ENCODE results near the gene TSG101. TPM values are rescaled to one million over a fixed set of nuclear protein-coding genes. Genes with fewer than 3 reads are reported as not detected.

The TSG101 gene
- total RNA-seq, 2 experiments from 2014 or later: 34.0 to 37.4 TPM

GRCh38 chr11:18498039-18498438 is 28.7 kb downstream of the TSG101 start:
- Mint-ChIP-seq H3K27me3 (no peaks in the 10 kb centered on the region), H3K4me3 (no peak overlapping the region), H3K4me1 (ENCODE audit: low read depth) (no peaks in the 10 kb centered on the region), H3K9me3 (no peaks in the 10 kb centered on the region), H3K36me3 (ENCODE audit: low read depth) (peaks cover 34% of the 10 kb centered on the region), H3K27ac (no peak overlapping the region)
- CTCF ChIA-PET: no interaction called here
- ATAC-seq (no peak), DNase-seq (no peak)
- intact Hi-C loops (cut with micrococcal nuclease): no loop called here
- no peak for TF ChIP-seq CTCF (IDR thresholded peaks at IDR 0.05)
- POLR2A ChIA-PET: no interaction called here

- no peak for TF ChIP-seq CTCF (IDR thresholded peaks at IDR 0.05)
- ChIA-PET POLR2A (no interaction called here), CTCF (no interaction called here)
- H3K9me3 Mint-ChIP-seq: no peaks in the 10 kb centered on the region
- no peak for ATAC-seq
- no peak overlapping the region for H3K4me3 Mint-ChIP-seq
- no peak for DNase-seq
- H3K4me1 Mint-ChIP-seq (ENCODE audit: low read depth): peaks cover 3% of the 10 kb centered on the region
- intact Hi-C loops (cut with micrococcal nuclease): no loop called here
- H3K27me3 Mint-ChIP-seq: no peaks in the 10 kb centered on the region
- peaks cover 24% of the 10 kb centered on the region for H3K36me3 Mint-ChIP-seq (ENCODE audit: low read depth)
- no peak overlapping the region for H3K27ac Mint-ChIP-seq
These were observed 31.0 kb downstream of the TSG101 start for GRCh38 chr11:18495703-18496102.

GRCh38 chr11:18495271-18495670 is 31.5 kb downstream of the TSG101 start:
- no peak for TF ChIP-seq CTCF (IDR thresholded peaks at IDR 0.05)
- peaks cover 3% of the 10 kb centered on the region for H3K4me1 Mint-ChIP-seq (ENCODE audit: low read depth)
- no peak overlapping the region for H3K4me3 Mint-ChIP-seq
- ChIA-PET CTCF (interaction anchor here (1.4 kb wide), 1 partner anchor 269 kb away, joined by 3 read pairs; no protein-coding TSS in a partner anchor), POLR2A (no interaction called here)
- no peaks in the 10 kb centered on the region for H3K9me3 Mint-ChIP-seq
- DNase-seq (no peak), ATAC-seq (no peak)
- peaks cover 28% of the 10 kb centered on the region for H3K36me3 Mint-ChIP-seq (ENCODE audit: low read depth)
- H3K27me3 Mint-ChIP-seq: no peaks in the 10 kb centered on the region
- no peak overlapping the region for H3K27ac Mint-ChIP-seq
- intact Hi-C loops (cut with micrococcal nuclease): no loop called here

GRCh38 chr11:18493310-18493709 is 33.4 kb downstream of the TSG101 start:
- ATAC-seq: no peak
- CTCF ChIA-PET: interaction anchor here (1.2 to 1.5 kb wide), 3 partner anchors 17 to 234 kb away, joined by 3 to 5 read pairs (median 4); no protein-coding TSS in a partner anchor
- Mint-ChIP-seq H3K4me3 (no peak overlapping the region), H3K36me3 (ENCODE audit: low read depth) (peaks cover 31% of the 10 kb centered on the region), H3K9me3 (no peaks in the 10 kb centered on the region), H3K27ac (no peak overlapping the region), H3K4me1 (ENCODE audit: low read depth) (peaks cover 5% of the 10 kb centered on the region), H3K27me3 (no peaks in the 10 kb centered on the region)
- TF ChIP-seq CTCF (IDR thresholded peaks at IDR 0.05): no peak
- intact Hi-C loops (cut with micrococcal nuclease): no loop called here
- no peak for DNase-seq
- POLR2A ChIA-PET: no interaction called here

- peaks cover 5% of the 10 kb centered on the region for H3K4me1 Mint-ChIP-seq (ENCODE audit: low read depth)
- no peaks in the 10 kb centered on the region for H3K27me3 Mint-ChIP-seq
- ChIA-PET POLR2A (no interaction called here), CTCF (interaction anchor here (1.4 kb wide), 1 partner anchor 47 kb away, joined by 4 read pairs; no protein-coding TSS in a partner anchor)
- TF ChIP-seq CTCF (IDR thresholded peaks at IDR 0.05): no peak
- H3K36me3 Mint-ChIP-seq (ENCODE audit: low read depth): peaks cover 30% of the 10 kb centered on the region
- DNase-seq (no peak), ATAC-seq (no peak)
- H3K27ac Mint-ChIP-seq: no peak overlapping the region
- H3K9me3 Mint-ChIP-seq: no peaks in the 10 kb centered on the region
- intact Hi-C loops (cut with micrococcal nuclease): no loop called here
- H3K4me3 Mint-ChIP-seq: no peak overlapping the region
These were observed 33.9 kb downstream of the TSG101 start for GRCh38 chr11:18492888-18493287.

Measured in activated CD8-positive, alpha-beta T cell treated with anti-CD3 and anti-CD28 coated beads for 36 hours (primary cell).